HEK293 (cell line): ENCODE data around the gene WDR7.
A peak's percentile ranks its signal among the peaks of the same experiment; 100 is the strongest.

Experiments used
- CTCF ChIA-PET: fragments of 350-600 bp; formaldehyde crosslinking; extraction: SDS; loops from one replicate; lab custom pipeline; 2021; ENCODE audit warnings: antibody characterized with exemption; lab: Yijun Ruan, JAX
- POLR2A ChIA-PET: fragments of 300-600 bp; formaldehyde crosslinking; extraction: SDS; loops from one replicate; lab custom pipeline; 2020; ENCODE audit warnings: antibody characterized with exemption, inconsistent platforms; lab: Yijun Ruan, JAX
- H3K27ac ChIP-seq: fragments of 200-500 bp; sonication (Bioruptor generic); 2 replicates; pipeline ENCODE4 v1.5.1; 2014; ENCODE audit warnings: low read depth, low read length, control low read depth, inconsistent platforms; ENCODE audit errors: extremely low read depth
- H3K36me3 ChIP-seq, 2 experiments: fragments of 200-500 bp in 1 of 2; sonication (Bioruptor generic) in 1 of 2; 1 replicate in 1 of 2; 2 replicates in 1 of 2; pipeline ENCODE4 v1.5.1; 2014 to 2017; ENCODE audit warnings: inconsistent platforms in 2 of 2, low read length in 2 of 2; ENCODE audit not compliant: control insufficient read depth in 2 of 2, insufficient read depth in 1 of 2
- H3K4me1 ChIP-seq: fragments of 200-500 bp; sonication (Bioruptor generic); 2 replicates; pipeline ENCODE4 v1.5.1; 2014; ENCODE audit warnings: mild to moderate bottlenecking, low read length, inconsistent platforms; ENCODE audit not compliant: control insufficient read depth, insufficient read depth
- H3K4me3 ChIP-seq: 2 replicates; pipeline ENCODE4 v1.5.1; 2011; ENCODE audit warnings: low read depth, mild to moderate bottlenecking, control low read depth, low read length, moderate library complexity
- H3K9me3 ChIP-seq: fragments of 200-500 bp; sonication (Bioruptor generic); 2 replicates; pipeline ENCODE4 v1.5.1; 2014; ENCODE audit warnings: low read depth, low read length, inconsistent platforms; ENCODE audit not compliant: control insufficient read depth, insufficient read depth
- EGR2 ChIP-seq: fragments of 450-650 bp; formaldehyde crosslinking; IDR thresholded peaks from 2 replicates; pipeline ENCODE4 v1.5.1; 2016; ENCODE audit warnings: low read depth, missing biosample characterization, missing genetic modification characterization
- KLF1 ChIP-seq: fragments of 450-650 bp; formaldehyde crosslinking; IDR thresholded peaks from 2 replicates; pipeline ENCODE4 v1.5.1; 2016; ENCODE audit warnings: missing biosample characterization, missing genetic modification characterization
- MEIS1 ChIP-seq: sonication (generic); formaldehyde crosslinking; IDR thresholded peaks from 2 replicates; pipeline ENCODE4 v1.8.1; 2022; ENCODE audit warnings: missing genetic modification reagents, mild to moderate bottlenecking, borderline replicate concordance
- ZBTB21 ChIP-seq: fragments of 450-650 bp; formaldehyde crosslinking; IDR thresholded peaks from 2 replicates; pipeline ENCODE4 v1.5.1; 2017; ENCODE audit warnings: missing biosample characterization, missing genetic modification characterization
- ZNF121 ChIP-seq: fragments of 450-650 bp; formaldehyde crosslinking; IDR thresholded peaks from 2 replicates; pipeline ENCODE4 v1.5.1; 2016; ENCODE audit warnings: missing biosample characterization, missing genetic modification characterization
- ZNF138 ChIP-seq: fragments of 450-650 bp; formaldehyde crosslinking; IDR thresholded peaks from 2 replicates; pipeline ENCODE4 v1.5.1; 2016; ENCODE audit warnings: missing biosample characterization, missing genetic modification characterization, borderline replicate concordance
- ZNF248 ChIP-seq: fragments of 450-650 bp; formaldehyde crosslinking; IDR thresholded peaks from 2 replicates; pipeline ENCODE4 v1.5.1; 2017; ENCODE audit warnings: missing biosample characterization, missing genetic modification characterization
- ZNF274 ChIP-seq, 2 experiments: fragments of 200-500 bp in 1 of 2; fragments of 450-650 bp in 1 of 2; sonication (Bioruptor generic) in 1 of 2; formaldehyde crosslinking in 1 of 2; IDR thresholded peaks; 2 replicates each; pipeline versions ENCODE4 v1.5.1 to v1.6.1; 2014 to 2016; ENCODE audit warnings: borderline replicate concordance in 1 of 2, inconsistent platforms in 1 of 2, low read length in 1 of 2, missing biosample characterization in 1 of 2, missing genetic modification characterization in 1 of 2
- ZNF510 ChIP-seq: fragments of 450-650 bp; formaldehyde crosslinking; IDR thresholded peaks from 2 replicates; pipeline ENCODE4 v1.5.1; 2018; ENCODE audit warnings: mild to moderate bottlenecking, missing genetic modification characterization, missing biosample characterization; ENCODE audit not compliant: insufficient replicate concordance
- ZNF600 ChIP-seq: fragments of 450-650 bp; formaldehyde crosslinking; IDR thresholded peaks from 2 replicates; pipeline ENCODE4 v1.5.1; 2016; ENCODE audit warnings: missing biosample characterization, missing genetic modification characterization
- ZNF677 ChIP-seq: fragments of 450-650 bp; IDR thresholded peaks from 2 replicates; pipeline ENCODE4 v1.5.0; 2018; ENCODE audit warnings: missing biosample characterization, mild to moderate bottlenecking, missing genetic modification characterization, moderate library complexity
- ZXDB ChIP-seq: fragments of 450-650 bp; formaldehyde crosslinking; IDR thresholded peaks from 2 replicates; pipeline ENCODE4 v1.5.1; 2016; ENCODE audit warnings: missing biosample characterization, missing genetic modification characterization
- TF ChIP-seq, protein P1 (sequence below): fragments of 450-650 bp; formaldehyde crosslinking; IDR thresholded peaks from 2 replicates; pipeline ENCODE4 v1.5.1; 2016; ENCODE audit warnings: missing biosample characterization, missing genetic modification characterization, low read depth
- TF ChIP-seq, protein P2 (sequence below): fragments of 450-650 bp; formaldehyde crosslinking; IDR thresholded peaks from 2 replicates; pipeline ENCODE4 v1.5.1; 2016; ENCODE audit warnings: missing biosample characterization, missing genetic modification characterization
- TF ChIP-seq, protein P3 (sequence below): fragments of 450-650 bp; formaldehyde crosslinking; IDR thresholded peaks from 2 replicates; pipeline ENCODE4 v1.5.1; 2016; ENCODE audit warnings: missing biosample characterization, missing genetic modification characterization
- TF ChIP-seq, protein P4 (sequence below): fragments of 450-650 bp; formaldehyde crosslinking; IDR thresholded peaks from 2 replicates; pipeline ENCODE4 v1.5.1; 2016; ENCODE audit warnings: missing biosample characterization, missing genetic modification characterization, low read depth

Gene WDR7

DNA sequence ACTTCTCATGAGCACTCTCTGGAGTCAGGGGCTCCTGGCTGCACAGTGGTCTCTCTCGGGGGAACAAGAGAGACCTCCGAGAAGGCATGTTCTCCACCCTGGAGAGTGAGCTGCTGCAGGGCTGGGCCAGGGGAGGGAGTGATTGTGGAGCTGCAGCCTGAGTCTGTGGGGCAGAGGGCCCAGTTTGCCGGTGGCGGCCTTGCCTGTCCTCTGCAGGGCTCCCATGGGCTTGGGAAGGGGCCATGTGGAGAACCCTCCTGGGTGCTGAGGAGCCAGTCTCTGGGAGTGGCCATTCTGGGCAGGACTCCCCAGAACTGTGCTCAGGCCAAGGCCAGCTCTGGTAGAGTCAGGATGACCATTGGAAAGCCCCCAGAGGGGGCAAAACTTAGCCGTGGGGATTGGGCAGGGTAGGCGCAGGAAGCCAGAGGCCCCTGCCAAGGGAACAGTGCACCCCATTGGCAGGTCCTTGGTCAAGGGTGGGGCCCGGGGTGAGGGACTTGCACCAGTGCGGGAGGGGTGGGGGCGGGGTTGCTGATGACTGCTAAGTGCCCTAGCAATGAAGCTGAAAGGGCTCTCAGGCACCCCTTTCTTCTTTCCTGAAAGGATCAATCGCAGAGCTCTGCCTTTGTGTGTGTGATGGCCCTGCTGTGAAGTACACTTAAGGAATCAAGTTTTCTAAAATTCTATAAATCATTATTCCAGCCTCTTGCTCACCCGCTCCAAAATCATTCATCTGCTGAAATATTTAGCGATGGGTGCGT, 426.0 kb downstream of the WDR7 start:
- Histone ChIP-seq H3K27ac (no peak overlapping the region), H3K4me3 (no peak overlapping the region), H3K9me3 (no peaks in the 10 kb centered on the region), H3K36me3 (no peaks in the 10 kb centered on the region), H3K4me1 (no peaks in the 10 kb centered on the region)
- TF ChIP-seq ZNF600 (tag by site-specific recombination) (no peak), ZBTB21 (tag by site-specific recombination) (no peak), MEIS1 (CRISPR knock-in tag) (no peak), ZXDB (tag by site-specific recombination) (no peak), ZNF138 (no peak), EGR2 (tag by site-specific recombination) (no peak), ZNF248 (no peak), ZNF274 (IDR thresholded peaks at IDR 0.05; ENCODE audit: low read length) (no peak), ZNF274 (tag by site-specific recombination; IDR thresholded peaks at IDR 0.05; ENCODE audit: borderline replicate concordance) (no peak), ZNF510 (tag by site-specific recombination) (no peak), ZNF121 (tag by site-specific recombination) (no peak), ZNF677 (tag by site-specific recombination) (no peak)
- TF ChIP-seq, protein P1, sequence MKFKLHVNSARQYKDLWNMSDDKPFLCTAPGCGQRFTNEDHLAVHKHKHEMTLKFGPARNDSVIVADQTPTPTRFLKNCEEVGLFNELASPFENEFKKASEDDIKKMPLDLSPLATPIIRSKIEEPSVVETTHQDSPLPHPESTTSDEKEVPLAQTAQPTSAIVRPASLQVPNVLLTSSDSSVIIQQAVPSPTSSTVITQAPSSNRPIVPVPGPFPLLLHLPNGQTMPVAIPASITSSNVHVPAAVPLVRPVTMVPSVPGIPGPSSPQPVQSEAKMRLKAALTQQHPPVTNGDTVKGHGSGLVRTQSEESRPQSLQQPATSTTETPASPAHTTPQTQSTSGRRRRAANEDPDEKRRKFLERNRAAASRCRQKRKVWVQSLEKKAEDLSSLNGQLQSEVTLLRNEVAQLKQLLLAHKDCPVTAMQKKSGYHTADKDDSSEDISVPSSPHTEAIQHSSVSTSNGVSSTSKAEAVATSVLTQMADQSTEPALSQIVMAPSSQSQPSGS (tag by site-specific recombination) = no peak
- TF ChIP-seq, protein P2, sequence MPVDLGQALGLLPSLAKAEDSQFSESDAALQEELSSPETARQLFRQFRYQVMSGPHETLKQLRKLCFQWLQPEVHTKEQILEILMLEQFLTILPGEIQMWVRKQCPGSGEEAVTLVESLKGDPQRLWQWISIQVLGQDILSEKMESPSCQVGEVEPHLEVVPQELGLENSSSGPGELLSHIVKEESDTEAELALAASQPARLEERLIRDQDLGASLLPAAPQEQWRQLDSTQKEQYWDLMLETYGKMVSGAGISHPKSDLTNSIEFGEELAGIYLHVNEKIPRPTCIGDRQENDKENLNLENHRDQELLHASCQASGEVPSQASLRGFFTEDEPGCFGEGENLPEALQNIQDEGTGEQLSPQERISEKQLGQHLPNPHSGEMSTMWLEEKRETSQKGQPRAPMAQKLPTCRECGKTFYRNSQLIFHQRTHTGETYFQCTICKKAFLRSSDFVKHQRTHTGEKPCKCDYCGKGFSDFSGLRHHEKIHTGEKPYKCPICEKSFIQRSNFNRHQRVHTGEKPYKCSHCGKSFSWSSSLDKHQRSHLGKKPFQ (tag by site-specific recombination) = no peak
- TF ChIP-seq, protein P3, sequence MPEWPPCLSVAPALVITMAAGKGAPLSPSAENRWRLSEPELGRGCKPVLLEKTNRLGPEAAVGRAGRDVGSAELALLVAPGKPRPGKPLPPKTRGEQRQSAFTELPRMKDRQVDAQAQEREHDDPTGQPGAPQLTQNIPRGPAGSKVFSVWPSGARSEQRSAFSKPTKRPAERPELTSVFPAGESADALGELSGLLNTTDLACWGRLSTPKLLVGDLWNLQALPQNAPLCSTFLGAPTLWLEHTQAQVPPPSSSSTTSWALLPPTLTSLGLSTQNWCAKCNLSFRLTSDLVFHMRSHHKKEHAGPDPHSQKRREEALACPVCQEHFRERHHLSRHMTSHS (tag by site-specific recombination) = no peak
- ChIA-PET CTCF (no interaction called here), POLR2A (no interaction called here)

DNA sequence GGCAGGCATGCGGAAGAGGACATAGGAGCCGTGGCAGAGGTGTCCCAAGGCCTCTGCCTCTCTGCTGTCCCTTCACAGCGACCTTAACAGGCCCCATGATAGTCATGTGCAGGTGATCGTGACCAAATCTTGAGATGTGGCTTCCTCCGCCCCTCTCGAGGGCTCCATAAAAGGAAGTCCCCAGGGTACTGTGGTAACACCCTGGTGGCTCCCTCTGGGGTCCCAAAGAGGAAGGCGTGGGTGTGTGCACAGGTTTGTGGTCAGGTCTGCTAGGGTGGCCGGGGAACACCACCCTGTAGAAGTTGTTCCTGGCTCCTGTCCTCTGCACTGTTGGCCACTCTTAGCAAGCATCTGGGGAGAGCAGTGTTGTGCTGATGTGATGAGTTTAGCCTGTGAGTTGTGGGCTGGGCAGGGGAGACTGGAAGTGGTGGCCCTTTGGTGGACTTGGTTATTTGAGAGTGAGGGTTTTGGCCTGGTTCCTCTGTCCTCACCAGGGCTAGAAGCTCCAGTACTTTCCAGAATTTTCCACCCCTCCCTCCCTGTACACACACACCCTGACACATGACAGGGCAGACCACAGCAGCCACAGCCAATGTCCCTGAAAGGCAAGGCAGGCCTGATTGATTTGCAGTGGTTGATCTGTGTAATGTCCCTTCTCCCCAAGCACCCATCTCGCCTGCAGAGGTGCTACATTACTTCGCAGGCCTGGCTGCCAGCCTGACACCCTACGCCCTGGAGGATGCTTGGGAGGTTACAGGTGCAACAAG, 426.8 kb downstream of the WDR7 start:
- no peaks in the 10 kb centered on the region for H3K36me3 ChIP-seq
- POLR2A ChIA-PET = no interaction called here
- H3K27ac ChIP-seq = no peak overlapping the region
- CTCF ChIA-PET = no interaction called here
- no peaks in the 10 kb centered on the region for H3K4me1 ChIP-seq
- H3K9me3 ChIP-seq = no peaks in the 10 kb centered on the region
- no peak overlapping the region for H3K4me3 ChIP-seq
- TF ChIP-seq, protein P4, sequence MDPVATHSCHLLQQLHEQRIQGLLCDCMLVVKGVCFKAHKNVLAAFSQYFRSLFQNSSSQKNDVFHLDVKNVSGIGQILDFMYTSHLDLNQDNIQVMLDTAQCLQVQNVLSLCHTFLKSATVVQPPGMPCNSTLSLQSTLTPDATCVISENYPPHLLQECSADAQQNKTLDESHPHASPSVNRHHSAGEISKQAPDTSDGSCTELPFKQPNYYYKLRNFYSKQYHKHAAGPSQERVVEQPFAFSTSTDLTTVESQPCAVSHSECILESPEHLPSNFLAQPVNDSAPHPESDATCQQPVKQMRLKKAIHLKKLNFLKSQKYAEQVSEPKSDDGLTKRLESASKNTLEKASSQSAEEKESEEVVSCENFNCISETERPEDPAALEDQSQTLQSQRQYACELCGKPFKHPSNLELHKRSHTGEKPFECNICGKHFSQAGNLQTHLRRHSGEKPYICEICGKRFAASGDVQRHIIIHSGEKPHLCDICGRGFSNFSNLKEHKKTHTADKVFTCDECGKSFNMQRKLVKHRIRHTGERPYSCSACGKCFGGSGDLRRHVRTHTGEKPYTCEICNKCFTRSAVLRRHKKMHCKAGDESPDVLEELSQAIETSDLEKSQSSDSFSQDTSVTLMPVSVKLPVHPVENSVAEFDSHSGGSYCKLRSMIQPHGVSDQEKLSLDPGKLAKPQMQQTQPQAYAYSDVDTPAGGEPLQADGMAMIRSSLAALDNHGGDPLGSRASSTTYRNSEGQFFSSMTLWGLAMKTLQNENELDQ (tag by site-specific recombination) = no peak
- TF ChIP-seq KLF1 (tag by site-specific recombination) = peak; percentile 56
